Tongue (tissue), 2 donors: Measurements from ENCODE around the gene FOCAD. TPM values are rescaled to one million over a fixed set of nuclear protein-coding genes. Genes with fewer than 3 reads are reported as not detected.

Experiments used
- DNase-seq: peaks from one replicate; pipeline ENCODE4 v3.0.0-alpha.2; 2015
- total RNA-seq: library from RNA; depleted of rRNA; stranded (reverse); fragments of >200 nt; gene quantifications from one replicate; pipeline ENCODE4 v1.2.3, GENCODE V29; 2014

The FOCAD gene
- total RNA-seq, 1 donor from 2014 or later: 69.5 TPM

- no peak for DNase-seq
Observed at GRCh38 chr9:20790721-20791120, 106.7 kb downstream of the FOCAD start.

DNA sequence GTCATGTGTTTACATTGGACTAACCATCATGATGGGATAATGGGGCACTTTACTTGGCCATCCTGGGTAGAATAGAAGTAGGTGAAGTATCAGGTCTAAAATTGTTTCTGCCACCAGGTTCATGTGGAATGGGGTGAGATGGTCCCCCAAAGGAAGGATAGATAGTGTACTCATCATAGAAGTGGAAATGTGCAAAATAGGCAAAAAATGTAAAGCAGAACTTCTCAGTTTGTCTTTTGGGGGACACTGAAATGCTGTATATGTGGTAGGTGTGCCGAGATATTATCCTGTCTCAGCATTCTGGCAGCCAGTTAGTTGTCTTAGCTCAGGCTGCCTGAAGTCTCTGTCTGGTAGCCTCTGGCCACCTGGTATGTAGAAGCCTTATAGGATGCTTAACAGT is 107.6 kb downstream of the FOCAD start:
- no peak for DNase-seq

DNA sequence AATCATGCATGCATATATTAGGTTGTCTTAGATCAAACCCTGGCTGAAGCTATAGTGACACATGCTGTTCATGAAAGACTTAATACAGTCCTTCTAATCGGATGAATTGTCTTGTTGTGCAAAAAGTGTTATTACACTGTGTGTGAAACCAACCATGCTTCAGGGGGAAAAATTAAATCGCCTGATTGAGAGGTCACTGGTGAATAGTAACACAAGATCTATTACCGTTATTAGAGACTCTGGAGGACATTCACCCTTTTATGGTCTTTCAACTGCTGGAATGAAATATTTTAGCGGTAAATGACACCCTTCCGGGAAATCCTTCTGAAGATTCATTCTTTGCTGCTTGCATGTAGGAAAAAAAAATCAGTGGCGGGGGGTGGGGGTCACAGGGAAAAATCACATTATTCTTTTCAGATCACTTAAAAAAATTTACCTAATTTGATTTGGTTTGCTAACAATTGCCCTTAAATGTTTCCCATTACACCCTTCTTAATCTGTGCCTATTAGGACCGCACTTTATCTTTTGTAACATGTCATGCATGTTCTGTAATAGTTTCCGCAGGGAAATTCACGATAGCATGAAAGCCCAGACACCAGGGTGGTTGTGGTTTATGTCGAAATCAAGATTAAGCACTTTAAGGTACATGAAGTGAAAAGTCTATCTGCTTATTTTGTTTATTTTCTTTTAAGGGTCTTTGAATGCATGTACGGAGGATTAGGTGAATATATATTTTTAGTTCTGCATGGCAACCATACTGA is 120.6 kb downstream of the FOCAD start:
- no peak for DNase-seq

DNA sequence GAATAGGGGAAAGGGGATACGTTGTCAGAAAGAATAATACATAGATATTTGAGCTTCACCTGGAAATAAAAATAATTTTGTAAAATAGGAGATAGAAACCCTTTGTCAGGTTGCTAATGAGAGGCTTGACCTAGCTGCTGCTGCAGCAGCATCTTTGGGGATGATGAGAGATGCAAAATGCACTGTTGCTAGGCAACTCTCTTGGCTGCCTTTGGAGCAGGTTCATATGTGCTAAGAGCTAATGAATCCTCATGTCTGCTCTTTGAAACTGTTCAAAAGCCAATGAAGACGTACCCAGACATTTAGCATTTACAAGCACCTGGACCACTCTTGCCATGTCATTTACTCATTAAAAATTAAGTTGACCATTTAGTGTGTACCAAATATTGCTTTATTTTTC is 121.7 kb downstream of the FOCAD start:
- no peak for DNase-seq

DNA sequence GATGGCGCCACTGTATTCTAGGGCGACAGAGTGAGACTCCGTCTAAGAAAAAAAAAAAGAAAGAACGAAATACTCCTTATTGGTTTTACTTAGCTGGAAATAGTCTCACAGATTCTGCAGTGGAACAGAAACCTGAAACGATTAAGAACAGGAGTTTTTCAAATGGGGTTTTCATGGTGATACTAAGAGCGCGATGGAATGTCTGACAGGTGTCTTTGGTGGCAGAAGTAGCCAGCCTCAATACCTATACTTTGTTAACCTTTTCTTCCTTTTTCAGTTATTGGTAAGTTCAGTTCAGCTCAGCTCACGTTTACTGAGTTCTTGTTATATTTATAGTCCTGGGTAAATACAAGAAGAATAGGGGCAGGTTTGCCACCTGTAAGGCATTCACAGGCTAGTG is 123.9 kb downstream of the FOCAD start:
- DNase-seq: no peak

- DNase-seq: no peak
Observed at GRCh38 chr9:20811872-20812271, 127.8 kb downstream of the FOCAD start.

- DNase-seq: no peak
Observed at GRCh38 chr9:20815923-20816703, 132.1 kb downstream of the FOCAD start.

GRCh38 chr9:20823051-20823450 is 139.0 kb downstream of the FOCAD start:
- no peak for DNase-seq

DNA sequence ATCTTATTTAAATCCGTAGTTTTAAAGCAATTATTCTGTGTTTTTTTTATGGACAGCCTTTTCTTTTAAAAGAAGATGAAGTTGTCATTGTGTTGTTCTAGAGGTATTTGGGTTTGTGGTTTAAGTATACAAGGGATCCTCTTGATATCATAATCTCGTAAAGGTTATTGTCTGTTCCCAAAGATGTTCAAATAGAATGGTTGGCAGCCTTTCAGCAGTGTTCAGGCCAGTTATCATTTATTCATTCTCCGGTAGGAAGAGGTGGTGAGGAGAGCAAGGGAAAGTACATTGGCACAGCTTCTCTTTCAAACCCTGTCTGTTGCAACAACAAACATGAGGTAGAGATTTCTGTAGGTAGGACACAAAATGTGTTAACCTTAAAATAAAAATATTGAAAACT is 147.0 kb downstream of the FOCAD start:
- no peak for DNase-seq

DNA sequence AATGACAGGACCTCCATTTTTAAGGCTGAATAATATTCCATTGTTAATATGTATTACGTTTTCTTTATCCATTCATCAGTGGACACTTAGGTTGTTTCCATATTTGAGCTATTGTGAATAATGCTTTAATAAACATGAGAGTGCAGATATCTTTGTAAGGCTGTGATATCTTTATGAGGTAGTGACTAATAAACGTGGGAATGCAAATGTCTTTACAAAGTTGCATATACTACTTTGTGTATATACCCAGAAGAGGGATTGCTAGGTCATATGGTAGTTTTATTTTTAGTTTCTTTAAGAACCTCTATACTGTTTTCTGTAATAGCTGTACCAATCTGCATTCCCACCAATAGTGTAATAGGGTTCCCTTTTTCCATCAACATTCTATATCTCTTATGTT is 148.7 kb downstream of the FOCAD start:
- DNase-seq: no peak

DNA sequence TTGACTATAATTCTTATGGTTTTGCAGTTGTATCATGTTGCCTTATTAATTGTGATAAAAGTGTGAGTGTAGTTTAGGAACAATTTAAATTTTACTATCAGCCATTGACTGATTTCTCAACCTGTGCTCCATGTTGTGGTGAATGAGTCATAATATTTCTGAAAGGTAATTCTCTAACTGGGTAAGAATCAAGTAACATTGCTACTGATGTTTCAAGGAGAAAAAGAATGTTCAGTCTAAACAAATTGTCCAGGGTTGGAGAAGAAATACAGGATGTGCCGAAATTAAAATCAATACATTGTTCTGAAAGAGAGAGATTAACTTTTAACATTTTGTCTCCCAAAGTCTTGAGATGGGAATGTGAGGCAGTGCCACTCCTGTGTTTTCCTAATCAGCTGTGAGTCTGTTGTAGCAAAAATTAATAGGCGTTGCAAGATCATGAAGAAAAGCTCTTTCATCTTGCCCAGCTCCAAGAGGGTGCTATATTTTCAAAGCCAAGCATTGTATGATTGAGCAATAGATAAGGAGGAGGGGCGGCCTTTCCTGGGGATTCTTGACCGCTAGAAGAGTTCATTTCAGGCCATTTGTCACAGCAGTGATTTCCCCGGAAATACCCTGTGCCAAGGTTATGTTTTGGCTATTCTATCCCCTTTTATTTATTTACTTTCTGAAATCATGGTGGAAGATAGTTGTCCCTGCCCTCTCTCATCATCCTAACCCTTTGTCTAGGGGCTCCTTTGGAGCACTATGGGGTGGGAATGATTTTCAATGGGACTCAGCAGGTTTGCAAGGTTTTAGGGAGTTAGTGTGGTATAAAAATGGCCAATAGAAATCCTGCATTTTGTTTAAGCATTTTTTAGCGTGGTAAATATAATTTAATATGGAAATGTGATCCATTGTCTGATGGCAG is 151.6 kb downstream of the FOCAD start:
- no peak for DNase-seq

- no peak for DNase-seq
Observed at GRCh38 chr9:20837166-20837565, 153.1 kb downstream of the FOCAD start.

DNA sequence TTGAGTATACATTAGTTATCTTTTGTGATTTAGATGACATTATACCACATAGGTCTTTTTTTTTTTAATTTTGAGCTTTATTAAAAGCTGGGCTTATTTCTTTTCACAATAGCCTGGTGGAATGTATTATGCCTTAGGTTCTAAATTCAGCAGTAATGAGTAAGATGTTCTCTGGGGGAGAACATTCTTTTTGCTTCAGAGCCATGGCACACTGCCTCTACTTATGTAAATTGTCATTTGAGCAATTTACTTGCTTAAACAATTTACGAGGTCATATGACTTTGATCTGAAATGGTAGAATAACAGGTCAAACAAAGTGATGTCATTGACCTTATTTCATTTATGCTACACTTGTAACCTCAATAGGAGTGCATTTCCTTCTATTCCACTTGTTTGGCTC is 154.2 kb downstream of the FOCAD start:
- DNase-seq: no peak

DNA sequence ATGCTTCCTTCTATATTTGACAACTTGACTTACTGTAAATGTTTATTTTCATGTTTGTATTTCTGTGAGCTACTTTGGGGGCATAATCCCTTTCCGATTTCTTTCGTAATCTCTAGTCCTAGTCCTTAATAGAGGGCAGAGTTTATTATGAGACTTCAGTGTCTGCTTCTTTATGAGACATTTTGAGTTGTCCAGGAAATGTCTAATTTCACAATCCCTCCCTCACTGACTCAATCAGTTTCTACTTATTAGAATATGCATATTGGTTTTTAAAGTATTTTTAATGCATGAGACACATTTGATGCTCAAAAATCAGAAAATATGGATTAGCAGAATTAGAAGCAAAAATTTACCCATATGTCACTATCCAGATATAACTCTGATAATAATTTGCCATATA is 160.9 kb downstream of the FOCAD start:
- DNase-seq: no peak

DNA sequence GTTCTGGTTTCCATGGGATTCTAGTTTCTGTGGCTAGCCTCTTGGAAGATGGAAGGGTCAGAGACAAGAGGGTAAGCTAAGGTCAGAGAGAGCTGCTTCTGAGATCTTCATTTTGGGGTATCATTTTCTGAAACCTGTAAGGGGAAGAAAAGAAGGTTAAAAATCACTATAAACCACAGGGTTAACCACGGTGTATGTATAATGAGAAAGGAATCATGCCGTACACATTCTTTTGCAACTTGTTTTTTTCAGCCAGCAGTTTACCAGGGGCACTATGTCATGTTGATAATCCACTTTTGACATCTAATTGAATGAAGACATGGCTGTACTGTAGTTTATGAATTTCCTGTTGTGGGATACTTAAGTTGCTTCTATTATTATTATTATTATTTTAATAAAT is 164.4 kb downstream of the FOCAD start:
- no peak for DNase-seq

DNA sequence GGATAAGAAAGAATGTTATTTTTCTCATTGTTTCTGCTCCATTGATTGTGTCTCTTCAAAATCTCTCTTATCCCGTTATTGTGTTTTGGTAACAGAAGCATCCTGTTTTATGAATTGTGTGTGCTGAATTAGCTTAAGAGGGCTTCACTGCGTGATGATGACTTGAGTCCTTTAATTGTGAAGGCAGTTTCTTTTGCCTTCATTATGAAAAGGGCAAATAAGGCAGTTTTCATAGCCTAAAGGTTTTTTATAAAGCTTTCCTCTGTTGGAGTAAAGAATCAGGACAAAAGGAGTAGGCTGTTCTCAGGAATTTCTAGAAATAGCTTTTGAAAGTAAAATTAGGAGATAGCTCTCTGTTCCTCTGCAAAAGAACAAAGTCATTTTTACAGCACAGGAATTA is 169.8 kb downstream of the FOCAD start:
- no peak for DNase-seq

- DNase-seq: no peak
Observed at GRCh38 chr9:20854444-20854843, 170.4 kb downstream of the FOCAD start.

DNA sequence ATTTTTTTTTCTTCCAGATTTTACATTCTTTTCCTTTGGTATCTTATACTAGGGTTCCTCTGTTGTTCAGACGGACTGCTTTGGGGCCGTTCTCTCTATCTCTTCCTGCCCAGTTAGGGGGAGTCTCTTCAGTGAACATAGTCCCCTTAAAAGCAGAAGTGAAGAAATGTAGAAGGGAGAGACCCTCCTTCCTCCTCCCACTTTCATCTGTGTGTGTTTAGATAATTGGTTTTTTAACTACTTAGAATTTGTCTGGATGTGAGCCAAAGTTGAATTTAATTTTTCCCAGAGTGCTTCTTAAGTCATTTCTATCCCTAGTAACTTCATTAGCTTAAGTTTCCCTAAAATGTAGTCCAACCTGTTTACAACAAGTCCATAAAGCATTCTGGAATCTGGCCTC is 179.9 kb downstream of the FOCAD start:
- DNase-seq: no peak

DNA sequence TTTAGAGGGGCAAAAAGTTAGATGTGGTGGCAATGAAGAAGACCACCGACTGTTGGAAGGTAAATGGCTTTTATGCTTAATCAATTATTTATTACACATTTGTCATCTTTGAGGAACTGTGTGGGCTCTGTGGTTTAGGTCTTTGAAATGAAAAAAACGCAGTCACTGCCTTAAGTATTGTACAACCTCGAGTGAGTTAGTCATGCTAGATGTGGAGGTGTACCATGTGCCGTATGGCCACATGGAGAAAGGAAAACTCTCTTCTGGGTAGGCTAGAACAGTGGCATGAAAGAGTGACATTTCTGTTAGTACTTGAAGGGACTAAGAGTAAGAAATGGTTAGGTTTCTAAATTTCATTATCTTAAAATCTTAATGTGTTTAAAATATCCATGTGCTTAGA is 181.3 kb downstream of the FOCAD start:
- DNase-seq: no peak

DNA sequence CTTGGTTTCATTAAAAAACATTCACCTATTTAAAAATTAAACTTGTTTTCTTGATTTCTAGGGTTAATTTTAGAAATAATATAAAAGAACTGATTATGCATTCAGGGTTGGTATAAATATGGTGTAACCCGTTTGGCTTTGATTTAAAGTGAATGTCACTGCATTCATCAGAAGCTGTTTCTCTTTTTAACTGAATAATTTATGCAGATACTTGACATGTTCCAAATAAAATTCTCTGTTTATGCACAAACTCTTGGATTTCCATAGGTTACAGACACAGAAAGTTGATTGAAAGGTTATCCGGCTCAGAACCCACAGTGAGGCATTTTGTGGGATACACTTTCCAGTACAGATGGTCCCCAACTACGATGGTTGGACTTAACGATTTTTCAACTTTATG is 186.1 kb downstream of the FOCAD start:
- DNase-seq: no peak

DNA sequence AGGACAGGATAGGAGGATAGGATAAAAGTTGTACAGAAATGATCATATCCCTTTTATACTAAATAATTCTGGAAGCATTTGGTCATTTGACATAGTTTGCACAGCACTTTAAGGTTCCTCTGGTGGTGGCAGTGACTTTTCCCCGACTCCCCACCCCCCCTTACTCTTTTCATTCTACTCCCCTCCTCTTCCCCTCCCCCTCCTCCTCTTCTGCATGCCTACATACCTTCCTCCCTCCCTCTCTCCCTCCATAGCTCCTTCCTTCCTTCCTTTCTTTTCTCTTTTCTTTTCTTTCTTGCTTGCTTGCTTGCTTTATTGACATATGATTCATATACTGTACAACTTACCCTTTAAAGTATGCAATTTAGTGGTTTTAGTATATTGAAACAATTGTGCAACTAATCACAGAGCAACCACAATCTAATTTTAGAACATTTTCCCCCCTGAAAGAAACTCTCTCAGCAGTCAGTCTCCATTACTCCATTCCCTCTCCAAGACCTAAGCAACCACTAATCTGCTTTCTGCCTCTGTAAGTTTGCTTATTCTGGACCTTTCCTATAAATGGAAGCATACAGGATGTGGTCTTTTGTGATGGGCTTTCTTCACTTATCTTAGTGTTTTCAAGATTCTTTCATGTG is 188.4 kb downstream of the FOCAD start:
- DNase-seq: no peak

- DNase-seq: no peak
Observed at GRCh38 chr9:20873240-20873865, 189.3 kb downstream of the FOCAD start.
